Stimulated activated naive CD8-positive, alpha-beta T cell treated with anti-CD3 and anti-CD28 coated beads, Interleukin-15, Interleukin-2, amounts not matched to agents 100 U/mL and 50 U/mL, for 24 hours (primary cell): ENCODE data around the gene CAMKV.
"Not testable (repeated sequence)": the region's sequence is repeated elsewhere in the genome, so short reads cannot be mapped to it uniquely, and the experiment has no call there.

Experiments used
- ATAC-seq: fragments of 150-1000 bp; cut with Tn5 transposase; one replicate; pipeline ENCODE4 v1.10.0; 2021
- DNase-seq: peaks from one replicate; pipeline ENCODE4 v3.0.0; 2021

CAMKV gene

GRCh38 chr3:49845694-49846093 lies 24.0 kb downstream of the CAMKV start:
- no peak for DNase-seq
- no peak for ATAC-seq

DNA sequence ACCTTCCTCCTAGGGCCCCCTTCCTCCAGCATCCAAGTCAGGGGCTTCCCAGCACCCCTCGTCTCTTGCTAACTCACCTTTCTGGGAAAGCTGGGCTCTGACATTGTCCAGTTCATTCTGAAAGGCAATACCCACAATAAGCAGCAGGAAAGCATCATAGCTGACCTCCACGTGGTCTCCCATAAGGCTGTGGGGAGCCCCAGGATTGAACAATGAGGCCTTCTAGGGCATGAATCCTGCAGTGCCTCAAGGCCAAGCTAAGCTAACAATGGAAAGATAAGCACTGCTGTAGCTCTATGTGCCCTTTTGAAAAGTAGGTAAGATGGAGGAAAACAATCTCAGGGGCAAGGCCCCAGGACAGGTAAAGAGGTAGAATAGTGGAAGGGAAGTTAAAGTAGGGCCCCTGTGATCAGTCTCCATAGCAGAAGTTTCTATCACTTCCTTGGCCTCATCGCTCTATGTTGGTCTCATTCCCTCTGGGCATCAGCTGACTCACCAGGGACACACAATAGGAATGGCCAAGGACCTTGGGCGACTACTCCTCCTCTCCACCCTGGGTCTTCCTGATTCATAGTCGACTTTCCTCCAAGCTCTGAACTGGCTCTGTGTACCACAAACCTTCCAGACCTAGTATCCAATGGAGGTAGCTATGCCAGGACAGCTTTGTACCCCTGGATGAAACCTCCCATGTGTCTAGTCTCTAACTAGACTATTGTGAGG lies 25.1 kb downstream of the CAMKV start:
- ATAC-seq = no peak

GRCh38 chr3:49842843-49843517 lies 26.7 kb downstream of the CAMKV start:
- ATAC-seq (no peak), DNase-seq (no peak)

More for the DNA sequence above, 25.1 kb downstream of the CAMKV start:
- DNase-seq = no peak

DNA sequence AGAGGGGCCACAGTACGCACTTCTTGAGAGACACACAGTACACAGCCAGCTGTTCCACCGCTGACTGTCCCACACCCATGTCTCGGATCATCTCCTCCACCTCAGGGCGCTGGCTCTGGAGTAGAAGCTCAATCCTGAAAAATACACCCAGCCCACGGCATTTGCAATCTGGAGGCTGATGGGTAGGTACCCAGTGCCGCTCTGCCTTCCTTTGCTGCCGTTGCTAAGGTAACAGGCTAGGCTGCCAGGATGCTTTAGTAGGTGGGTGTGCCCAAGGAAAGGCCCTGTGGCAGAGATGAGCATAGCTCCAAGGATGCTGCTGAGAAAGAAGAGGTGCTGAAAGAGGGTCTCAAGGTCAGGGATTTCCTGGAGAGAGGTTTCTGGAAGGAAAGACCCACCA lies 27.9 kb downstream of the CAMKV start:
- no peak for DNase-seq
- no peak for ATAC-seq

DNA sequence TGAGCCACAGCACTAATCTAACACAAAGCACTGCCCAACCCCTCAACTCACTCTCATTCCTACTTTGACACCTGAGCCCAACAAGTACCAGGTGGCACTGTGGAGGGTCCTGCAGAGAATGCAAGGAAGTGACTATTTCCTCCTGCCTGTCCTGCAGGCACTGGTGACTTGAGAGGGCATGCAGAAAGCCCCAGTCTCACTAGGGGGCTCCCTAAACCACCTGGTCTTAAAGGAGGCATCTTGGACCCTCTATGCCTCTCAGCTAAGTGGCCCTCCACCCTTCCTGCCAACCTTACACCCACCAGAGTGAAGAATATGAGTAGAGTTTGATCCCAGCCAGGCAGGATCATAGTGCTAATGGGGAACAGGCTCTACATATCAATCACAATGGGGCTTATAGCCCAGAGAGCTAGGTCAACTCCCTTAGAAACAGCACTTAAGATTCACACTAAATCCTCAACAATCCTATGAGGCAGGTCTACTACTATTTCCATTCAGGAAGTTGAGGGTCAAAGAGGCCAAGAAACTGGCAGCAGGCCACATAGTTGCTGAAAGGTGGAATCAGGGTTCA lies 28.5 kb downstream of the CAMKV start:
- peak; percentile 45 for ATAC-seq
- peak; percentile 15 for DNase-seq

- DNase-seq (no peak), ATAC-seq (no peak)
Measured at GRCh38 chr3:49840388-49840787, 29.3 kb downstream of the CAMKV start.

DNA sequence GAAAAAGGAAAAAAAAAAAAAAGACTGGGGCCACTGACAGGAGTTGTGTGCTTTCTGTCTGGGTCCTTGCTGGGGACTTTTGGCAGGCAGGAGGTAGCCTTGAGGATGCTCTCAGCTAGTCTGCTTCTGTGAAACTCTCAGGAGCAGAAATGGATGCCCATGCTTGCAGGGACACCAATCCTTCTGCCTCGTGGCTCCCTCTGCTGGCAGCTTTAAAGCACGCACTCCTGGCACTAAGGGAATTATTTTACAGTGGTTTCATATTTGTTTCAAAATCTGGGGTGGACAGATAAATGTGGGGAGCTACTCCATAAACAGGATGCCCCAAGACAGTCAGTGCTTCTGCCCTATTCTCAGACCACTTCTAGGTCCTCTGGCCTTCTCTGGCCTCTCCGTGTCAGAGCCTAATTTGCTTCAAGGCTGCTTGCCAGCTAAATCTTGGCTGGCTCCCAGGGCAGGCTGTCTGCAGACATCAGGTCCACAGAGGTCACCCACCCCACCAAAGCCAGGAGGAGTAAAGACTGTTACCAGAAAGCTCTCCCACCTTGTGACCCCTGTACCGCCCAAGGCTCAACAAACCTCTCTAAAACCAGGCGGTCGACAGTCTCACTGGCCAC lies 30.4 kb downstream of the CAMKV start:
- DNase-seq = peak; percentile 82
- peak; percentile 67 for ATAC-seq

DNA sequence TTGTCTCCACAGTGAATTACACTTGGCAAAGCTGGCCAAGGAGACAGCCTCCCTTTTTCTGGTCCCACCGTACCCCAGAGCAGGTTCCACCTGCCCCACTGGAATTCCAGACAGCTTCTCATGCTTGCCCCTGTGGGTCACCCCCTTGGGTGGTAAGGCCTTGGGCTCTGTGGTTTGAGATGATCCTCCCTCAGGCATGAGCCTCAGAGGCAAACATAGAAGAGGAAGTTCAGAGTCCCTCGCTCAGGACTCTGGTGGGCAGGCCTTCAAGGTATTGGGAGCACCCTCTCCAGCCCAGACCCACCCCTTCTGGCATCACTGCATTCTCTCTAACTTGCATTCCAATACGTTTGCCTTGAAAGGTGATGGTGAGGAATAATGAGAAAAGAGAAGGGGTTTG lies 38.4 kb downstream of the CAMKV start:
- ATAC-seq (no peak), DNase-seq (no peak)

- no peak for DNase-seq
- no peak for ATAC-seq
Measured at GRCh38 chr3:49826016-49826415, 43.7 kb downstream of the CAMKV start.

GRCh38 chr3:49823131-49823530 lies 46.6 kb downstream of the CAMKV start:
- not testable (repeated sequence) for ATAC-seq

DNA sequence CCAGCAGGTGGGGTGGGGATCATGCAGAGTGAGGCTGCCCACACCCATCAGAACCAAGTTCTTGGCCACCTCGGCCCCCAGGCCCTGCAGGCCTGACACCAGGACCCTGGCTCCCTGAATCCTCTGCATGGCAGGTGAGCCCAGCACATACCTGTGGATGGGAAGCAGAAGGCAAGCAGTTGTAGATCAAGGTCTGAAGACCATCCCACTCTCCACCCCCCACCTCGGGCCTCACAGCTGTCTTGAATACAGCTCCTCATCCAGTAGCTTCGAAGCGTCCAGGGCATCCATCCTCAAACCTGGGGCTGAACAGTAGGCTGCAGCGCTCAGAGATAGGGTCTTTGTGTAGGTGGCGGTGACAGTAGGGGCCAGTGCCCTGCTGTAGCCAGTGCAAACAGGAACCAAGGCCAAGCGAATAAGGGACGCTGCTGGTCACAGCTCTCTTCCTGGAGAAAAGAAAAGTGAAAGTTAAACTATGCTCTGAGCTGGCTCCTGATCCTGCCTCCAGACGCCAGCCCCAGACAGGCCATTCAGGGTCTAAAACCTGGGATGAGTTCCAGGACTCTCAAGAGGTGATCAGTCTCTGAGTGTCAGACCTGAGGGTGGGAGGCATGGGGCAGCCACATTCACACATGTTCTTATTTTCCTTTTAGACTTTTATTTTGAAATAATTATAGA lies 56.1 kb downstream of the CAMKV start, which contains the start of gene UBA7:
TSS of gene UBA7 (minus strand) at position 457 of the 678 bp plus-strand sequence. CDS start at position 291, 166 bp downstream.
- peak; percentile 75 for ATAC-seq

More at GRCh38 chr3:49823131-49823530, 46.6 kb downstream of the CAMKV start:
- not testable (repeated sequence) for DNase-seq

GRCh38 chr3:49812916-49813496 lies 56.7 kb downstream of the CAMKV start:
- no peak for ATAC-seq
- no peak for DNase-seq

More for the DNA sequence above, 56.1 kb downstream of the CAMKV start, which contains the start of gene UBA7:
- DNase-seq = peak; percentile 41
